Stomach smooth muscle (tissue), 2 donors: ENCODE measurements around the gene SIK1.
"Not testable (repeated sequence)": the region's sequence is repeated elsewhere in the genome, so short reads cannot be mapped to it uniquely, and the experiment has no call there.

ENCODE experiments used
- H3K27ac ChIP-seq: one replicate; pipeline ENCODE4 v1.7.0; 2013; ENCODE audit warnings: mild to moderate bottlenecking, low read length, inconsistent platforms
- H3K27me3 ChIP-seq, 2 donors: one replicate each; pipeline ENCODE4 v1.7.0; 2013; ENCODE audit warnings: low read length in 2 of 2; ENCODE audit not compliant: insufficient read depth in 2 of 2, control insufficient read depth in 1 of 2
- H3K36me3 ChIP-seq, 2 donors: one replicate each; pipeline ENCODE4 v1.7.0; 2013; ENCODE audit warnings: low read length in 2 of 2; ENCODE audit not compliant: control insufficient read depth in 2 of 2, insufficient read depth in 2 of 2
- H3K4me1 ChIP-seq: one replicate; pipeline ENCODE4 v1.7.0; 2013; ENCODE audit warnings: low read length; ENCODE audit not compliant: control insufficient read depth, insufficient read depth
- H3K4me3 ChIP-seq, 2 donors: one replicate each; pipeline ENCODE4 v1.7.0; 2013; ENCODE audit warnings: low read length in 2 of 2
- H3K9ac ChIP-seq, 2 donors: one replicate each; pipeline ENCODE4 v1.7.0; 2013; ENCODE audit warnings: low read length in 2 of 2, mild to moderate bottlenecking in 1 of 2
- H3K9me3 ChIP-seq, 2 donors: one replicate each; pipeline ENCODE4 v1.7.0; 2013; ENCODE audit warnings: low read length in 2 of 2; ENCODE audit not compliant: control insufficient read depth in 2 of 2
- donor health status: healthy.
- donor health status: Pancreatic carcinoma.

The SIK1 gene

GRCh38 chr21:43380852-43381533, 45.9 kb downstream of the SIK1 start:
- H3K36me3 ChIP-seq, H3K27ac ChIP-seq, H3K9me3 ChIP-seq, H3K4me3 ChIP-seq, H3K9ac ChIP-seq, H3K4me1 ChIP-seq, H3K27me3 ChIP-seq: not testable (repeated sequence)

GRCh38 chr21:43380337-43380736, 46.6 kb downstream of the SIK1 start:
- not testable (repeated sequence) for H3K9me3 ChIP-seq, H3K36me3 ChIP-seq, H3K27ac ChIP-seq, H3K4me3 ChIP-seq, H3K9ac ChIP-seq, H3K4me1 ChIP-seq, H3K27me3 ChIP-seq

DNA sequence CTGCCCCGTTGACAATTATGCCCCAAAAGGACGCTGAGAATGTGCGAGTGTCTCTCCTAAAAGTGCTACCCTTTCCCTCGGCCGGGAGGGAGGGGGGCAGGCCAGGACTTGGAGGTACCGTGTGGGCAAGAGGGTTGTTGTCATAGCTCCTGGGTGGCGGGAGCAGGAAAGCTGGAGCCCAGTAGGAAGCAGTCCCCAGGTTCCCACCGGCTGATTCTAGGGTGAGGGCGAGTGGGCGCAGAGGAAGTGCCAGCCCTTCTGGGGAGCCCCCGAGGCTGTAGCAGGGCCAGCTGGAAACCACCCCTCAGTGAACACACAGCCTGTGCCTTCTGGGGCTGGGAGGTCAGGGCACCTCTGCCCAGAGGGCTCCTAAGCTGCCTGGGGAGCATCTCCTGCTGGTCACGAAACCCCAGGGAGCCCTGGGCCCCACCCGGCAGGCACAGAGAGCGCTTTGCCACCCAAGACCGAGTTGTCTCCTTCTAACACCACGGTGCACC, 47.3 kb downstream of the SIK1 start:
- H3K36me3 ChIP-seq, H3K27me3 ChIP-seq: not testable (repeated sequence)

GRCh38 chr21:43376478-43376882, 50.5 kb downstream of the SIK1 start:
- no peak overlapping the region for H3K27ac ChIP-seq
- no peaks in the 10 kb centered on the region for H3K4me1 ChIP-seq
- H3K4me3 ChIP-seq = no peak overlapping the region
- no peak overlapping the region for H3K9ac ChIP-seq
- no peaks in the 10 kb centered on the region for H3K9me3 ChIP-seq
- H3K27me3 ChIP-seq = no peaks in the 10 kb centered on the region
- no peaks in the 10 kb centered on the region for H3K36me3 ChIP-seq

More for the DNA sequence above, 47.3 kb downstream of the SIK1 start:
- not testable (repeated sequence) for H3K9ac ChIP-seq, H3K4me3 ChIP-seq, H3K9me3 ChIP-seq, H3K27ac ChIP-seq, H3K4me1 ChIP-seq

DNA sequence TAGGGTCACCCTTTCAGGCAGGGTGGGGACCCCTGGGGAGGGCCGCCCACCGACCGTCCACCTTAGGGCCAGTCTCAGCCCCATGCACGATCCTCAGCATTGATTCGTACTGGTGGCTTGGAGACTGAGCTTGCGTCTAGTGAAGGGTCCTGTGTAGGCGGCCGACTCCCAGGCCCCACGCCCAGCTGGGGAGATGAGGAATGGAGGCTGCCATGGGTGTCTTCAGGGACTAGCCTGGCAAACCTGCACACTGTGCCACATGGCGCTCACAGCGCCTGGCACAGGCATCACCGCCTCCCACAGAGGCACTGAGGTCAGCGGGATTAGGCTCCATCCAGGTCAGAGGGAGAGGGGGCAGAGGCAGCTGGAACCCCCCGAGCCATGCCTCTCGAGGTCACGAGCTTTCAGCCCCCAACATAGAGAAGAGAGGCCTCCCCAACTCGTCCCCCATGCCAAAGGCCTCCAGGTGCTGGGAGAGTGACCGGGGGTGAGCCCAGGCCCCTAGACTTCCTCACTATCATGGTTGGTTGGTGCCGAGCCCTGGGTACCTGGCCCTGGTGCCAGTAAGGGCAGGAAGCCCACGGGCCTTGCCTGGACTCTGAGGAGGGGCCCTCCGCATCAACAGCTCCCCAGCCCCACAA, 51.0 kb downstream of the SIK1 start:
- no peaks in the 10 kb centered on the region for H3K4me1 ChIP-seq
- H3K9ac ChIP-seq = no peak overlapping the region
- H3K27ac ChIP-seq = no peak overlapping the region
- no peaks in the 10 kb centered on the region for H3K27me3 ChIP-seq
- H3K36me3 ChIP-seq = no peaks in the 10 kb centered on the region
- H3K4me3 ChIP-seq = no peak overlapping the region
- no peaks in the 10 kb centered on the region for H3K9me3 ChIP-seq

DNA sequence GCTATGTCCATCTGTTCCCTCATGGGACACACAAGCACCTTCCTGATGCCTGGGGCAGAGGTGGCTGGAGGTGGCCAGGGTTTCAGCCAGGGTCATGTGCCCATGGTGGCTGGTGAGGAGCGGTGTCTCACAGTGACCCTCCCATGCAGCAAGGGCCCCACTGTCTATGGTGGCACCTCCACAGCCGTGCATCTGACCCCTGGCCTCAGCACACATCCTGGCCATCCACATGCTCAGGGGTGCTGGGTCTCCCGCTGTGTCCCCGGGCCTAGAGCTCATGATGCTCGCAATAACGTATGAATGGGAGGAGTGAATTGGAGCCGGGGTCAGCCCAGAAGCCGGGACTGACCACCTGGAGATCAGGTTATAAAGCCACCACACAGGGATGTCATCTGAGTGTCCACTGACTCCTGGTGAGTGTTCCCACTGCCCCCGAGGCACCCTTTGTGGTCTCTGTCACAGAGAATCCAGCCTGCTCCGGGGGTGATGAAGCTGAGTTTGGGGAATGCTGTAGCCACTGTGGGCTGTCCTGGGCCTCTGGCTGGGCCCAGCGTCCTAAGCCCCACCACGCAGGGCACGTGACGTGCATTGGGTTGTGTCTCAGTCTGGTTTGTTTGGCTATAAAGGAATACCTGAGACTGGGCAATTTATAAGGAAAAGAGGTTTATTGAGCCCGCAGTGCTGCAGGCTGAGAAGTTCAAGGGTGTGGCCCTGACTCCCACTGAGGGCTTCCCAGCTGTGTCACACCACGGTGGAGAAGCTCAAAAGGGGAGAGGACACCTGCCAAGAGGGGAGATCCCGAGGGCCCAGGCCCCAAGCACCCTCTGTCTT, 51.7 kb downstream of the SIK1 start:
- Histone ChIP-seq H3K9ac (no peak overlapping the region), H3K27me3 (peaks cover 0 to under 1% of the 10 kb centered on the region in 2 donors), H3K4me1 (no peaks in the 10 kb centered on the region), H3K9me3 (no peaks in the 10 kb centered on the region), H3K27ac (no peak overlapping the region), H3K36me3 (no peaks in the 10 kb centered on the region), H3K4me3 (no peak overlapping the region)

DNA sequence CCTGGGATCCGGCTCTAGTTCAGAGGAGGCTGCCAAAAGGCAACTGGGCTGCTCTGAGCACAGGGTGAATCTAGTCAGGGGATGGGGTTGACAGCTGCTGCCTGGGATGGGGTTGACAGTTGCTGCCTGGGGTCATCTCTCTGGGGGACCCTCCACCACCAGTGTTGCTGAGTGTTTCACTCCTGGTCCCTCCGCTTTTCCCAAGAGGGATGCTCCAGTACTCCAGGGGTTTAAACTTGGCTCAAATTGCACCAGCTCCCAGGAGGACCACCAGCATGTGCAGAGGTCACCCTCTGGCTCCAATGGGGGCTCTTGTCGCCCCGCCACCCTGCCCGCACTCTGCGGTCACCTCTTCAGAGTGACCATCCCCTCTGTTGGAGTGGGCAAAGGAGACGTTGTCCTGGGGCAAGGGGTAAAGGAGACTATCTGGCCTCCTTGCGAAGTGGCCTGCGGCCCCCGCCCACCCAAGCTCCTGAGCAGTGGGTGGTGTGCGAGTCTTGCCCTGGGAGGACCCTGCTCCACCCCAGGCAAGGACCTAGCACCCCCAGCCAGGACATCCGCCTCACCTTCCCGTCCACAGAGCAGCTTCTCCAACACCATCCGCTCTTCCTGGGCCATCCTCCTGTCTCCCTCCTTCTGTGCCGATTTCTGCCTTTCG, 52.6 kb downstream of the SIK1 start:
- Histone ChIP-seq H3K27ac (no peak overlapping the region), H3K36me3 (no peaks in the 10 kb centered on the region), H3K9ac (no peak overlapping the region), H3K9me3 (no peaks in the 10 kb centered on the region), H3K27me3 (peaks cover 0 to 3% of the 10 kb centered on the region in 2 donors), H3K4me3 (no peak overlapping the region), H3K4me1 (peaks cover 2% of the 10 kb centered on the region)

- Histone ChIP-seq H3K36me3 (no peaks in the 10 kb centered on the region), H3K27ac (no peak overlapping the region), H3K4me1 (peaks cover 2% of the 10 kb centered on the region)
Observed at GRCh38 chr21:43373362-43374227, 53.3 kb downstream of the SIK1 start.

GRCh38 chr21:43372663-43373361, 54.1 kb downstream of the SIK1 start:
- no peak overlapping the region for H3K9ac ChIP-seq
- H3K27me3 ChIP-seq = peaks cover 0 to 3% of the 10 kb centered on the region in 2 donors

More at GRCh38 chr21:43373362-43374227, 53.3 kb downstream of the SIK1 start:
- Histone ChIP-seq H3K4me3 (no peak overlapping the region), H3K27me3 (peaks cover 0 to 3% of the 10 kb centered on the region in 2 donors), H3K9ac (no peak overlapping the region), H3K9me3 (no peaks in the 10 kb centered on the region)

More at GRCh38 chr21:43372663-43373361, 54.1 kb downstream of the SIK1 start:
- H3K27ac ChIP-seq = no peak overlapping the region
- H3K4me3 ChIP-seq = no peak overlapping the region
- no peaks in the 10 kb centered on the region for H3K36me3 ChIP-seq
- peaks cover 2% of the 10 kb centered on the region for H3K4me1 ChIP-seq
- no peaks in the 10 kb centered on the region for H3K9me3 ChIP-seq
